Prostate gland (tissue), 2 donors: ENCODE results near the gene BCL7A.

Source experiments
- CTCF ChIP-seq, 4 experiments: fragments of 200-600 bp in 2 of 4; fragments of 450-650 bp in 2 of 4; sonication (generic) in 2 of 4; IDR thresholded peaks; 1 replicate in 3 of 4; 2 replicates in 1 of 4; pipeline ENCODE4 v1.5.1; 2016 to 2019; ENCODE audit warnings: antibody characterized with exemption in 4 of 4, mild to moderate bottlenecking in 2 of 4, moderate library complexity in 2 of 4
- POLR2AphosphoS5 ChIP-seq: sonication (generic); formaldehyde crosslinking; IDR thresholded peaks from one replicate; pipeline ENCODE4 v1.6.1; 2017; ENCODE audit warnings: antibody characterized with exemption

- no peak for TF ChIP-seq CTCF (IDR thresholded peaks at IDR 0.05)
- no peak for TF ChIP-seq POLR2AphosphoS5
These were observed 7.3 kb downstream of the BCL7A start for GRCh38 chr12:122028905-122029560.
